Adrenal gland (tissue), 5 donors: ENCODE results near the gene CDK11A.
"Not testable (repeated sequence)": the region's sequence is repeated elsewhere in the genome, so short reads cannot be mapped to it uniquely, and the experiment has no call there.

Source experiments
- CTCF ChIP-seq, 6 experiments: fragments of 450-650 bp in 4 of 6; fragments of 200-600 bp in 2 of 6; sonication (generic) in 1 of 6; IDR thresholded peaks; 1 replicate in 5 of 6; 2 replicates in 1 of 6; pipeline versions ENCODE4 v1.5.1 to v1.8.0; 2016 to 2021; ENCODE audit warnings: antibody characterized with exemption in 6 of 6, mild to moderate bottlenecking in 2 of 6, moderate library complexity in 1 of 6
- POLR2A ChIP-seq, 2 donors: fragments of 450-650 bp; IDR thresholded peaks; one replicate each; pipeline ENCODE4 v1.6.1; 2017; ENCODE audit warnings: antibody characterized with exemption in 2 of 2, mild to moderate bottlenecking in 2 of 2, moderate library complexity in 1 of 2
- donor health status: DM: no; HTN: no; CAD: no.

GRCh38 chr1:1692324-1692713 lies 31.8 kb downstream of the CDK11A start:
- TF ChIP-seq CTCF (IDR thresholded peaks at IDR 0.05), result not testable (repeated sequence)
- peak in 1 of 2 donors; percentile 21 for TF ChIP-seq POLR2A (IDR thresholded peaks at IDR 0.05)
